NCI-H345 treated with DMSO at 0.1 percent for 48 hours (cell line): Measurements from ENCODE around the gene PPARGC1A.
A peak's percentile ranks its signal among the peaks of the same experiment; 100 is the strongest.

Source experiments
- DNase-seq: peaks from one replicate; lab custom pipeline; 2025; ENCODE audit not compliant: unreplicated experiment; lab: John Stamatoyannopoulos, UW

The PPARGC1A gene

DNA sequence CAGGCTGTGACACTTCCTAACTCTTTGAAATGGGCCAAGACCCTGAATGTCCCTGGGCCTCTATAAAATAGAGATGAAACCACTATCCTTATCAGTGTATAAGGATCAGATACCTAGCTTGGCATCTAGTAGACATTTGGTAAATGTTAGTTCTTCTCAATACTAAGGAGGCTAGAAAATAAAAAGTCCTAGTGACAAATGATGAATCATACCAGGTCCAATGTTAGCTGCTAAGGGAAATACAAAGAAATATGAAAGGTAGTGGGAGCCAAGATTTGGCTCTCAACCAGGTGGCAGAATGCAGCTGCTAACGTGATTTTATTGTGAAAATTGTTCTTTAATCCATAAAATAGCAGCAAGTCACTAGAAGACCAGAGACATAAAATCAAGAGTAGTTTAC, 19.8 kb upstream of the PPARGC1A start:
- DNase-seq = no peak

DNA sequence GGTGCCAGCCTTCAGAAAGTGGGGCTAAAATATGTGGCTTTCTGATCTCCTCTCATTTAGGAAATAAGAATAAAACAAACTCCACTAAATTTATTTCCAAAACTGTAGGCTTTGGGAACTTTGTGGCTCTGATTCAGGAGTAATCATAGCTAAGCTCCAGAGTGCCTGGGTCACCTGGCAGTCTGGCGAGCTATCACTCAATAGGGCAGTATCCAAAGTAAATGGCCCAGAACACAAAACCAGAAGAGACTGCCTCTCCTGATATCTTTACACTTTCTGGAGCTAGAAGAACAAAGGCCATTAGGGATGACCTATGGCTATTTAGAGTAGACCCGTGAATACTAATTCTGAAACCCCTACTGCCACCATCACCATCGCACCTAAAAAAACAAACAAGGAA, 17.0 kb upstream of the PPARGC1A start:
- DNase-seq = peak; percentile 7

DNA sequence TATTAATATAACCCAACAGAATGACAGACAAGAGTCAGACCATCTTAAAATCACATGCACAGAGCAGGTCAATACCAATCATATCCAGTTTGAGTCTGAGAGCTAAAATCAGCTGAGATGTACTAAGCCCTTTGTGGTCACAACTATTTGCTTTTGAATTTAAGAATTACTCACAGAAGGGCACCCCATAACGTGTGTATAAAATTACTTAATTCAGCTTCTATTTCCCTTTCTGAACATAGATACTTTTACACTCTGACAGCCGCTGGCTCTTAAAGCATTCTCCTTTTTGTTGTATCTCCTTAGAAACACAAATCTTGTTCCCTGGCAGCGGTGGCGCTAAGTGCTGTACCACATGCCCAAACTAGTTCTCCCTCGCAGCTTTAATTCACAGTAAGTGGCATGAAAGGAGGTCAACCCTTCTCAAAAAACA, 14.8 kb upstream of the PPARGC1A start:
- DNase-seq = peak; percentile 40

DNA sequence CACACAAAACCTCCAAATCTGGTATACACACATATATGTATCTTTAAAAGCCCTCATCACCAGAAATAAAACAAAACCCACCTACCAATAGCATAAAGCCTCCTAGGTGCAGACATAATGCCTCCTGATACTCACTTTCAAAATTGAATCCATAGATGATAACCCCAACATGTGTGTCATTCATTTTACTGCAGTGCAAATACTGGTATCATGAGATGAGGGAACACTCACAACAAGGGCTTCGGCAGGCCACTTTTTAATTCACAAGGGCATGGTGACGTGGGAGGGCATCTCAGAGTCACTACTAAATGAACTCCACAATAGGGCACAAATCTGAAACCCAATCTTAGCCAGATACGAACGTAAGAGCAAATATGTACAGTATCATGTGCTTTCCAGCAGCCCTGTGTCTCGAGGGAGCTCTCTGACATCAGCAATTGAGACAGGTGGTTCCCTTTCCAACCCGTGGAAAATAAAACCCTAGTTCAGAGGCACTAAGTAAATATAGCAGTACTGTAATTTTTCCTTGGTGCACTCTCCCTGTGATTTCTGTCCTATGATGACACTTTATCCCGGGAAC, 14.1 kb upstream of the PPARGC1A start:
- DNase-seq = peak; percentile 68

DNA sequence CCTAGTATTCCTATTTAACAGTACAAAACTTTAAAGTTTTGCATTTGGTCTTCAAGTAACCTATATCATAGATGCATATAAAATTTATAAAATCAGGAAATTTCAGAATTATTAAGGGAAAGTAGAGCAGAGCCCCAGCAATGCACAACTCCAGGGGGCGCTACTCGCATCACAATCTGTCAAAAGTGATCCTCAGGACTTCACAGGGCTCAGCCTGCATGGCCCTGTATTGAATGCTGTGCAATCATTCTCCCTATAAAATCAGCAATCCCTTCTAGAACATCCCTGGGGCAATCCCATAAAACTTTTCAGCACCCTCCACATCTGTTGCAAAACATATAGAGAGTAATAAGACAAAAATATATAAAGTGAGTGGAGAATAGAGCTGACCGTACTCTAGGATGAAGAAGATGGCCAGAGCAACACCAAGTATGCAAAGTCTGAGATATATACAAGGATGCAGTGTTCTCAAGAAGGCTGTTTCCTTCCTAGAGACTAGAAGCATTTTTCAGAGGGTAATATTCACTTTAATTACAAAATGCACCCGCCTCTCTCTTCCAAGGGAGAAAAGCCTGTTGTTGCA, 12.5 kb upstream of the PPARGC1A start:
- no peak for DNase-seq

DNA sequence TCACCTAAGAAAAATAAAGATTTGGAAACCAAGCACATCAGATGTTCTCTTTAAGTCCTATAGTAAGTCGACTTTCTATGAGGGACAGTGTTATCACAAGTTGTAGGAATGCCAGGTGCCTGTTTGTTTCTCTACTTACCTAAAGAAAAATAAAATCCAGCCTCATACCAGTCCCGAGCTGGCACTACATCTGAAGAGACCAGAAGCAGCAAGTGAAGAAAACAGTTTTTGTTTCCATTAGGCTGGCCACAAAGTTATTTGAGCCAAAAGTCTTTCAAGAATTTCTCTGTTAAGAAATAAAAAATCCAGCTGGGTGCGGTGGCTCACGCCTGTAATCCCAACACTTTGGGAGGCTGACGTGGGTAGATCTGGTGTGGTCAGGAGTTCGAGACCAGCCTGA, 10.8 kb upstream of the PPARGC1A start:
- no peak for DNase-seq

DNA sequence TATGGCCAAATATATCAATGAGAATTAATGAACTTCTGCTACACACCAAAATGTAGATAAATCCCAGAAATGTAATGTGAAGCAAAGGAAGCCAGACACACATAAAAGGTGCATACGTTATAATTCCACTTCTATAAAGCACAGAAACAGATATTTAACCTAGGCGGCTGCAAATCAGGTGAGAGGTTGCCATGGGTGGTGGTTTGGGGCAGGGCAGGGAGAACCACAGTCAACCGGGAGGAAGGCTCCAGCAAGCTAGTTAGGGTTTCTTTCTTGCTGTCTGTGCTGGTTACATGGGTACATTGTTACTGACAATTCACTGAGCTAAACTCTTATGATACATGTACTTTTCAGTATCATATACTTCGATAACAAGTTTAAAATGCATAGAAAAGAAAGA, 9.7 kb upstream of the PPARGC1A start:
- DNase-seq = no peak

DNA sequence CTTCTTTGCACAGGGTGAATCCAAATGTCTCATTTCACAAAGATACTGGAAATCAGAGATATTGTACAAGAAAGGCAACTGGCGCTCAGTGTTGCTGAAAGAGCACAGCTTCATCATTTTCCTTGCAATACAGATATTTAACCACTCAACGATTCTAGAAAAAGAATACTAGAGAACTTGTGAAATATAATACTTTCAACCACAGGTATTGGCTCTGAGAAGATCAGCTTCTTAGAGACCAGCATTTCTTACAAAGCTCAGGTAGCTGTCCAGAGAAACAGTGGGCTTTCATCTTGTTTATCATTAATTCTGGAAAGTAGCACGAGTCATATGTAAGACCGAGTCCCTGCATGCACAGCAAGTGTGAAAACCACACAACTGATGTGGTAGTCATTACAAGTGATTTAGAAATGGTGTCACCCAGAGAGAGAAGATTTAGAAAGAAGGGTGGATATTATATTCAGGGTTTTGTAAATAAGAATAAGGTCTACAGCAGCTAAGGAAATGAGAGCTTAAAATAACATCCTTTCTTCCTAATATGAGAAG, 7.8 kb upstream of the PPARGC1A start:
- DNase-seq = no peak

DNA sequence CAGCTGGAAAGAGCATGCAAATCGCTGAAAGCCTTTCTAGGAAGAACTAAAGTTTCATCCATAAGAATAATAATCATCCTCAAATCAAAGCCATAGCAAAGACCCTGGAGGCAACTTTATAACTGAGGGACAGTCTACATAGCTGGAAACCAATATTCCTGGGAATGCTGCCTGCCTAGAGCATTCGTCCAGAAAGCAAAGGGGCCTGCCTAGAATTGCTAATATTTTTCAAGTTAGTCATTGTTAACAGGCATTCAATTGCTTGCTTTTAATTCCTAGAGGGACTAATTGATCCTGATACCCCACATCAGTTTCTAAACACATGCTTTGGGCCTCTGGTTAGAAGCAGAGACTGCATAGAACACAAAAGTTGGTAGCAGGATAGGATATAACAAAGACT, 4.2 kb upstream of the PPARGC1A start:
- DNase-seq = no peak

DNA sequence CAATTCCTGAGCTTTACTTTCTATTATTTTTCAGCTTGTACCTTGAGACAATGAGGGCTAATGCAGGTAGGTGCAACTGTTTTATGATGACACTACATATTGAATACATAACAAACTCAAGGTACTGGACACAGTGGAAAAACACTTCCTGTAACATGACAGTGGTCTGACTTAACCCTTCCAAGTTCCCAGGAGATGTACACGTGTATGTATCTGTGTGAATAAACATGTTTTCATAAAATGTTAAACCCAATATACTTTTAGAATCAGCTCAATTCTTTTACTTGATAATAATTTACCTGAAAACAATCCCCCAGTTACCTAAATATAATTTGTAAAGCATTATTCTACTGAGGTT, 1.2 kb upstream of the PPARGC1A start:
- no peak for DNase-seq

DNA sequence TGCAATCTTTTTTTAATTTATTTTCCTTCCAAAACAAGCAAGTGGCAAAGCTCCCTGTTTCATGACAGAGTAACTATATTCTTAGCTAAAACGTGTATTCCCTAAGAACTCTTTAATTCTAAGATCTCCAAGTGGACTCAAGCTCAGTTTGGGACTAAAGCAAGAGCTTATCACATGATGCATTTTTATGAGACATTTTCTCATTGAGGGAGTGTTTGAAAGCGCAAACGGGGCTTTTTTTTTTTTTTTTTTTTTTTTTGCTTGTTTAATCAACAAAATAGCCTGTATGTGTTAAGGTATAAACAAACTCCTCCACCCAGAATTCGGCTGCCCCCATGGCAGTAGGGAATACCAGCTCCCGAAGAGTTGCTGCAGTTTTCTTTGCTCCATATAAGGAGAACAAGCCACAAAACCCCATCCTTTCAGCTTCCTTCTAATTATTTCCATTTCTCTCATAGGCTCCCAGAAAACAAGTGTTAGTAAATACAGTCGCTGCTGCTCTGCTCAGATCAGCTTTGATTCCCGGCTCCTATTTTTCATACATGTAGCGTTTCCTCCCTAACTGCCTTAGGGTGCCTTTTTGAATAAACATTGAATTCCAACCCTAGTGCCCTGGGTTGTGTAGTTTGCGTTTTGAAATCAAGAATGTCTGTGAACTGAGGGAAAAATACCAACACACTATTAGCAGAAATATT, 669 bp upstream of the PPARGC1A start:
- no peak for DNase-seq

DNA sequence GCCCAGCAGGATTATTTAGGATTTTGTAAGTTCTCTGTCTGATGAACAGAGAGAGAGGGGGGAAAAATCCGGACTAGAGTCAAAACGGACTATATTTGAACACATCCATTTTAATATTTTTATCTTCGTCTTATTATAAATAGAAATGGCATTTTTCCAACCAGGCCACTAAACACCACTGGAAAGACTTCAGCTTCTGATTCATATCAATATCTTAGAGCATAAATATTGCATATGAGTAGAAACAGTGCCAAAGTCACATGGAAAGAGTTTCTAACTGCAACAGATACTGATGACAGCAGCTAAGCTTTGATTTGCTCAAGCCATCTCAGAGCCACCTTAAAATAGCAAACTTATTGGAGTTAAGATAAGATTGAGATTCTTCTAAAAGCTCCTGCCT, 456 bp downstream of the PPARGC1A start:
- no peak for DNase-seq

DNA sequence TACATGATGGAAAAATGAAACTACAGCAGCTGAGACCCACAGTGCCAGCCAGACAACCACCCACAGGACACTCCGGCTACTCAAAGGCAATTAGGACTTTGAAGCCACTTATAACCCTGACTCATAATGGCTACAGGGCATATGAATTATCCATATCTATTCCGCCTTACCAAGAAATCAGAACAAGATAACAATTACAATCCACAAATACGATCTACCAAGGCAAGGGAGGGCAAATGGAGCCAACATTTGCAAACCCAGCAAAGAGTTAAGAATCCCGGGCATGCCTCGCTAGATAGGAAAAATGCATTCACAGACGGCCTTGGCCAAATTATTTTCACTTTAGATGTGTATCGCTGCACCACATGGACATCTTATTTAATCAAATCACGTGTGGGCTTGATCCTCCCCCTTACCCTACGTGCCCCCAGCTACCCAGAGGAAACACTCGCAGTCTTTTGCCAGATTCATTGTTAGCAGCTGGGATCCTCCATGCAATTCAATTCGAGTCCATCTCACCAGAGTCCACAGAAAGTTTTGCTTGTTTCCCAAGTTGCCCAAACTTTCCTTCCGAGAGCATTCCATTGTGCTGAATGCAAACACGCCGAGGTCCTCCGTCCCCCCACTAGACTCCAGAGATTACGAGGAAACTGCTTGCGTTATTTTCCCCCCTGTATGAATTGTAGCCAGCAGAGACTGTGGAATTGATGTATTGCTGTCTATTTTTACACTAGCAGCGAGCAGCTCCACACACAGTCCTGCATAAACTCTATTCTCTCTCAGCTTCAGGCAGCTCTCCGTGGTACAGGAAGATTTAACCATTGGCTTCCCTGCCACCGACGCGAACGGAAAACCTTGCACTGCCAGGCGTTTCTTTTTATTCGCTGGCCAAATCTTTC, 1.2 kb downstream of the PPARGC1A start:
- DNase-seq = no peak

DNA sequence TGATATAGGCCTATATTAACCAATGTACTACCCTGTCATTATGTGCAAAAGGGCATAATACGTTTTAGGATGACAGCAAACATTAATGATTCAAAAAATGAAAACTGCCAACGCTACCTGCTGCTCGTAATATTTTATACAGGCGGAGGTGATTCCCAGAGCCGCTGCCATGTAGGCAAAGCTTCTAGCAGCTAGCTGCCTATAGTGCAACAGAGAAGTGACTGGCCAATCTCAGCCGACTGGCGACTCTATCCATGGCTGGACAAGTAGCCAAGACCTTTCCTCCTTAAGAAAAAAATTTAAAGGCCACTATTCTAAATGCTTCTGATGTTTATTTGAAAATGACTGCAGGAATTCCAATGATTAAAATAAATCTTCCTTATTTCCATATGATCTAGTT, 1.9 kb downstream of the PPARGC1A start:
- DNase-seq = no peak

DNA sequence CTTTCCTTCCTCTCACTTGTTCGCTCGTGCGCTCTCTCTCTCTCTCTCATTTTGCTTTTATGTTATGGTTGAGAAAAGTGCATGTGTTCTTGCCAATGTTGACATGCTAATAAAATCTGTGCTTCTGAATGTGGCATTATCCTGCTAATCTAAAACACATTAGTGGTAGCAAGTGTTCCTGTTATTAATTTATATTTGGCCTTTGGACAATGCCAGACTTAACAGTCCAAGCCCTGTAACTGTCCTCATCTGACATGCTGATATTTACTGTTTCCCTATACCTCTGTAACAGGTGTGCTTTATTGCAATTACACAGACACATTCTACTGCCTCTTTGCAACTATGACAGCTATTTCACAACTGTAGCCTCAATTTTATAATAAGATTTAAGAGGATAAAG, 2.7 kb downstream of the PPARGC1A start:
- DNase-seq = no peak

DNA sequence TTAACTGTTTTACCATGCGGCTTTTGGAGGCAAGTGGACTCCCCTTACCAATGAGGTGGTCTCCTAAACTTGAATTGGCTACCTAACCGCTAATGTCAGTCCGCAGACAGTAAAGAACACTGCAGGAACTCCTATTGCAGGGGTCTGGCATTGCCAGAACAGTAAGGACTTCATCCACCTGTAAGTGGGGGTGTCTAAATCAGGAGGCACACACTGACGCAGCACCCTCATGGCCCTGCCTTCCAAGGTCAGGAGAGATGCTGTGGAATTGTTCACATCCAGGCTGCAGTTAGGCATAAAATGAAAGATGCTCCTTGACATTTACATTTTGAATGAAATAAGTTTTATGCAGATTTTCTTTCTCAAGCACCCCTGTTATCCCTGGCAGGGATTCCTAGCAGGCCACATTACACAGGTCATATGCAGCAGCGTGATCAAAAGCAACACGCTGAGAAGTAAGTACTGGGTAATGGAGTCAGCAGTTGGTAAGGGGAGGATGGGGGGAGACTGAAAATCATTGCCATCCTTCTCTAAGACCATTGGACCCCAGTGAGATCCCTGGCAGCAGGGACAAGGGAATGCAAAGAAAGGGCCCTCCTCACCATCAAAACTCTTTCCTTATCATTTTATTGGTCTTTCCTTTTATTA, 3.8 kb downstream of the PPARGC1A start:
- DNase-seq = no peak

DNA sequence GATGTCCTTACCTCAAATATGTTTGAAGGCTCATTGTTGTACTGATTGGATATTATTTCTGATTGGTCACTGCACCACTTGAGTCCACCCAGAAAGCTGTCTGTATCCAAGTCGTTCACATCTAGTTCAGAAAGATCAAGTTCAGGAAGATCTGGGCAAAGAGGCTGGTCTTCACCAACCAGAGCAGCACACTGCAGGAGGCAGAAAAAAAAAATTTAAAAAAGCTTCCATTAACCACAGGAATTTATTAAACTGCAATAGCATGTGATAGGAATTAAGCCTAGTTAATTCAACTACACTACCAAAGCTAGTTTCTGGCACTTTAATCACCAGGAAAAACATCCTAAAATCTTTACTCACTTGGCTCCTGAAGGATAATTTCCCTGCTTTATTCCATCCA, 5.1 kb downstream of the PPARGC1A start:
- DNase-seq = no peak

DNA sequence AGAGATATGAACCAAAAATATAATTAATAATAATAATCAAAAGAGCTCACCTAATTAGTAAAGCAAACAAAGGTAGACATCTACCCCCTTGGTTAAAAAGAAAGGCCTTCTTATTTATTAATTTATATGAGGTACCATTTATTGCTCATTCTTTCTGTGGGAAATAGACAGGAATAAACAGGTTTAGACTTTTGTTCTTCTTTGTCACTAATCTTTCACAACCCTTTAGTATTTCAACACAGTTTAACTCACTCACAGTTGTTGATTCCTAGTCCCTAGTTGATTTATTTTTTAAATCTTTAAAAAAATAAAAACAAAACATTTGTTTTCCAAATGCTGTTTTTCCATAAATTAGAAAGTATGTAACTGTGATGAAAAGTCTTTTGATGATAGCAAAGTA, 5.6 kb downstream of the PPARGC1A start:
- no peak for DNase-seq

DNA sequence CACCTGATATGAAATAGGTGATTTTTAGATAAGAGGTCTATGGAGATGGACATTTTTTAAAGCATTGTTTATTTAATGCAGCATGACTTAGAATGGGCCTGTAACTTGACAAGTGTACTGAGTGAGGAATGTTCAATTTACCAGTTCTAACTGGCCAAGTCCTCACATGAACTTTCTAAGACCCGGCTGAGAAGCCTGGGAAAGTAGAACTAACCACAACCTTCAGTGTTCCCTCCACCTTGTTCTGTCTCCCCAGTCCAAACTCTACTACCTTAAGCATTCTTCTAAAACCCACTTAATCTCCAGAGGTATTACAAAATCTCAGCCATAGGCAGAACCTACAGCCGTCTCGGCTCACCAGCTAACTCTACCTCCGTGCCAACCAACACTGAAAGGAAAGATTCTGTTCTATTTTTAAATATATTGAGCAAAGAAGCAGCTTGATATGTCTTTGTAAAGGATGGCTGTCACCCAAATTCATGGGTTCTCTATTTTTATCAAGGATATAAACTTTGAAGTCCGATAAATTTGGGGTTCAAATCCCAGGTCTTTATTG, 6.8 kb downstream of the PPARGC1A start:
- DNase-seq = no peak

DNA sequence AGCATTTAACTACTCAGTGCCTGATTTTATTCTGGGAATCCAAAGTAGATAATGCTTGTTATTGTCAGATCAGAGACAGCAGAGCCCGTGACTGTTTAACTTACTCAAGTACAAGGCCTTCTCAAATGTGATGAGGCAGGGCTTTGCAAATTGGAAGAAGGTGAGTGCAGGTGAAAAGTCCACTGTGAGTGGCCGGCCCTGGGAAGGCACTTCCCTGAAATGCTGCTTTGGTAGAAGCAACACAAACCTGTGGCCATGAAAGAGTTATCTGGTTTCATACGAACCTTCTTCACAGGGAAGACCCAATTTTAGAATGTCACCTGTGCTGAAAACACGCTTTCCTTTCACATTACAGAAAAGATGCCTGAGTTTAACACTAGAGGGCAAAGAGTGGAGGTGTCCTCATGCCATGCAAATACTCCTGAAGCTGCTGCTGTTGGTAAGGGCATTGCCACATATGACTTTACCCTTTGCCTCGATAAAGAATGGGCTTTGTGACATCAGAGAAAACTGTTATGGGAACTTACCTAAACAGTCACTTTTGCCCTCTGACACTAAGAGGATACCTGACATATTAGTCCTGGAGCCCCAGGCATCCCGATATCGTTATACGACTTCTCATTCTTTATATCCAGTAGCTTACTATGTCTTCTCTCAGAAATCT, 8.0 kb downstream of the PPARGC1A start:
- no peak for DNase-seq
